Activated CD8-positive, alpha-beta T cell treated with anti-CD3 and anti-CD28 coated beads, Interleukin-2, amount 10 ng/mL, durations not matched to agents 7 days and 5 days (primary cell): ENCODE measurements around the gene ITGAE. TPM values are rescaled to one million over a fixed set of nuclear protein-coding genes. Genes with fewer than 3 reads are reported as not detected.

Experiments used
- ATAC-seq: fragments of 150-1000 bp; cut with Tn5 transposase; one replicate; pipeline ENCODE4 v1.10.0; 2021; ENCODE audit warnings: moderate library complexity
- CTCF ChIA-PET: fragments of 350-600 bp; sonication (Branson Sonifier 250); formaldehyde crosslinking; loops from one replicate; lab custom pipeline; 2021; ENCODE audit warnings: antibody characterized with exemption; lab: Charles Lee
- POLR2A ChIA-PET: fragments of 350-600 bp; sonication (Branson Sonifier 250); formaldehyde crosslinking; loops from one replicate; lab custom pipeline; 2021; ENCODE audit warnings: antibody characterized with exemption; lab: Charles Lee
- DNase-seq: peaks from one replicate; pipeline ENCODE4 v3.0.0-alpha.2; 2020
- H3K27ac Mint-ChIP-seq: one replicate; pipeline ENCODE4 v1.8.0; 2021; ENCODE audit warnings: mild to moderate bottlenecking, mixed read lengths
- H3K27me3 Mint-ChIP-seq: one replicate; pipeline ENCODE4 v1.8.0; 2021; ENCODE audit warnings: low read depth, mixed read lengths
- H3K36me3 Mint-ChIP-seq: one replicate; pipeline ENCODE4 v1.8.0; 2021; ENCODE audit warnings: low read depth, mixed read lengths
- H3K4me1 Mint-ChIP-seq: one replicate; pipeline ENCODE4 v1.8.0; 2021; ENCODE audit warnings: low read depth, mixed read lengths
- H3K4me3 Mint-ChIP-seq: one replicate; pipeline ENCODE4 v1.8.0; 2021; ENCODE audit warnings: mild to moderate bottlenecking, mixed read lengths
- H3K9me3 Mint-ChIP-seq: one replicate; pipeline ENCODE4 v1.8.0; 2022; ENCODE audit warnings: mixed read lengths; ENCODE audit not compliant: insufficient read depth
- total RNA-seq, 2 experiments: library from RNA; stranded (reverse); gene quantifications; one replicate each; pipeline ENCODE4 v1.2.3, GENCODE V29; 2021

Gene ITGAE
- total RNA-seq, 2 experiments from 2014 or later = 22.9 to 23.2 TPM

- ChIA-PET POLR2A (no interaction called here), CTCF (no interaction called here)
- ATAC-seq (no peak), DNase-seq (no peak)
- Mint-ChIP-seq H3K4me3 (no peak overlapping the region), H3K27me3 (peaks cover 5% of the 10 kb centered on the region), H3K4me1 (peaks cover 61% of the 10 kb centered on the region), H3K27ac (no peak overlapping the region), H3K9me3 (no peaks in the 10 kb centered on the region), H3K36me3 (peaks cover 21% of the 10 kb centered on the region)
These were observed 1.7 kb upstream of the ITGAE start for GRCh38 chr17:3802461-3803307.

GRCh38 chr17:3801792-3802191 lies 804 bp upstream of the ITGAE start:
- no peak for ATAC-seq
- ChIA-PET CTCF (interaction anchor here (1.7 kb wide), 1 partner anchor 64 kb away, joined by 20 read pairs; no protein-coding TSS in a partner anchor), POLR2A (interaction anchor here (1.4 kb wide), 1 partner anchor 34 kb away, joined by 3 read pairs; no protein-coding TSS in a partner anchor)
- no peak for DNase-seq
- Mint-ChIP-seq H3K27me3 (peaks cover 6% of the 10 kb centered on the region), H3K27ac (no peak overlapping the region), H3K4me1 (peaks cover 66% of the 10 kb centered on the region), H3K36me3 (peaks cover 14% of the 10 kb centered on the region), H3K9me3 (no peaks in the 10 kb centered on the region), H3K4me3 (no peak overlapping the region)

DNA sequence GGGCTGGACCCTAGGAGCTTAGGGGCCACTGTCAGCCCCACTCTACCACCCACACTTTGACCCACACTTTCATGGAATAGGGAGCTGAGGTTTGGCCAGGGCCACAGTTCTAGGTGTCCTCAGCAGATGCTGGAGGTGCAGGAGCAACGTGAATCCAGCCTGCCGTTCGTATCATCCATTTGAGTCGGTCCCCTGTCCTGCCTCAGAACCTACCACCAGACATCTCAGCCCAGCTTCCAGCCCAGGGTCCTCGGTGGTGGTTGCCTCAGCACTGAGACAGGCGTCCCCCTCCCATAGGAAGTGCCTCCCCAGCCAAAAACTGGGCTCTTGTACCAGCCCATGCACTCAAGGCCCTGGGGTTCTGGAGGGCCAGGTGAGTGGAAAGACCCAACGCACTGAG lies 359 bp upstream of the ITGAE start:
- POLR2A ChIA-PET = interaction anchor here (1.4 kb wide), 1 partner anchor 34 kb away, joined by 3 read pairs; no protein-coding TSS in a partner anchor
- no peak for ATAC-seq
- H3K4me1 Mint-ChIP-seq = peaks cover 71% of the 10 kb centered on the region
- no peak for DNase-seq
- CTCF ChIA-PET = interaction anchor here (0.7 to 1.7 kb wide), 2 partner anchors 26 to 63 kb away, joined by 3 to 20 read pairs; no protein-coding TSS in a partner anchor
- peaks cover 12% of the 10 kb centered on the region for H3K36me3 Mint-ChIP-seq
- peaks cover 6% of the 10 kb centered on the region for H3K27me3 Mint-ChIP-seq
- H3K4me3 Mint-ChIP-seq = no peak overlapping the region
- H3K27ac Mint-ChIP-seq = no peak overlapping the region
- H3K9me3 Mint-ChIP-seq = no peaks in the 10 kb centered on the region

- Mint-ChIP-seq H3K4me3 (peak overlapping the region; percentile 34), H3K4me1 (peaks cover 76% of the 10 kb centered on the region), H3K27ac (peak overlapping the region; percentile 33), H3K36me3 (peaks cover 6% of the 10 kb centered on the region), H3K9me3 (no peaks in the 10 kb centered on the region), H3K27me3 (peaks cover 6% of the 10 kb centered on the region)
- ChIA-PET POLR2A (no interaction called here), CTCF (interaction anchor here (1.4 kb wide), 1 partner anchor 44 kb away, joined by 4 read pairs; no protein-coding TSS in a partner anchor)
- no peak for DNase-seq
- ATAC-seq = no peak
These were observed 1.6 kb downstream of the ITGAE start for GRCh38 chr17:3799181-3799945.

GRCh38 chr17:3798273-3799180 lies 2.5 kb downstream of the ITGAE start:
- ATAC-seq = no peak
- ChIA-PET CTCF (interaction anchor here (1.4 to 3.7 kb wide), 2 partner anchors 45 to 60 kb away, joined by 4 to 46 read pairs; no protein-coding TSS in a partner anchor), POLR2A (no interaction called here)
- H3K27me3 Mint-ChIP-seq = peaks cover 6% of the 10 kb centered on the region
- H3K27ac Mint-ChIP-seq = peak overlapping the region; percentile 10
- H3K9me3 Mint-ChIP-seq = no peaks in the 10 kb centered on the region
- no peak for DNase-seq
- peaks cover 74% of the 10 kb centered on the region for H3K4me1 Mint-ChIP-seq
- peaks cover 6% of the 10 kb centered on the region for H3K36me3 Mint-ChIP-seq
- H3K4me3 Mint-ChIP-seq = peak overlapping the region; percentile 34

GRCh38 chr17:3796822-3797170 lies 4.2 kb downstream of the ITGAE start:
- H3K27me3 Mint-ChIP-seq = peaks cover 6% of the 10 kb centered on the region
- DNase-seq = no peak
- peak; percentile 55 for ATAC-seq
- H3K4me3 Mint-ChIP-seq = peak overlapping the region; percentile 34
- H3K27ac Mint-ChIP-seq = peak overlapping the region; percentile 70
- ChIA-PET CTCF (interaction anchor here (1.0 to 3.7 kb wide), 8 partner anchors 11 to 58 kb away, joined by 4 to 46 read pairs (median 6); partner anchors contain the start of gene NCBP3), POLR2A (interaction anchor here (0.5 to 1.5 kb wide), 8 partner anchors 29 to 102 kb away, joined by 3 to 5 read pairs (median 3); partner anchors contain the start of genes NCBP3 and P2RX5)
- peaks cover 4% of the 10 kb centered on the region for H3K36me3 Mint-ChIP-seq
- peaks cover 77% of the 10 kb centered on the region for H3K4me1 Mint-ChIP-seq
- no peaks in the 10 kb centered on the region for H3K9me3 Mint-ChIP-seq

- peak overlapping the region; percentile 70 for H3K27ac Mint-ChIP-seq
- H3K4me3 Mint-ChIP-seq = peak overlapping the region; percentile 34
- POLR2A ChIA-PET = interaction anchor here (0.5 to 1.5 kb wide), 9 partner anchors 29 to 102 kb away, joined by 3 to 5 read pairs (median 3); partner anchors contain the start of genes NCBP3 and P2RX5
- H3K36me3 Mint-ChIP-seq = peaks cover 4% of the 10 kb centered on the region
- H3K4me1 Mint-ChIP-seq = peaks cover 82% of the 10 kb centered on the region
- ATAC-seq (peak; percentile 81), DNase-seq (peak; percentile 96)
- peaks cover 6% of the 10 kb centered on the region for H3K27me3 Mint-ChIP-seq
- H3K9me3 Mint-ChIP-seq = no peaks in the 10 kb centered on the region
- CTCF ChIA-PET = interaction anchor here (0.6 to 3.7 kb wide), 9 partner anchors 11 to 277 kb away, joined by 3 to 46 read pairs (median 6); partner anchors contain the start of gene NCBP3
These were observed 4.7 kb downstream of the ITGAE start for GRCh38 chr17:3796110-3796821.

GRCh38 chr17:3795390-3796102 lies 5.4 kb downstream of the ITGAE start:
- CTCF ChIA-PET = interaction anchor here (0.6 to 3.7 kb wide), 7 partner anchors 30 to 948 kb away, joined by 3 to 46 read pairs (median 6); partner anchors contain the start of gene NCBP3
- peak; percentile 6 for ATAC-seq
- POLR2A ChIA-PET = interaction anchor here (1.0 to 1.1 kb wide), 2 partner anchors 55 to 100 kb away, joined by 3 read pairs; partner anchors contain the start of gene P2RX5
- H3K4me3 Mint-ChIP-seq = peak overlapping the region; percentile 34
- peak; percentile 46 for DNase-seq
- peaks cover 6% of the 10 kb centered on the region for H3K27me3 Mint-ChIP-seq
- H3K36me3 Mint-ChIP-seq = peaks cover 4% of the 10 kb centered on the region
- no peaks in the 10 kb centered on the region for H3K9me3 Mint-ChIP-seq
- H3K27ac Mint-ChIP-seq = peak overlapping the region; percentile 70
- H3K4me1 Mint-ChIP-seq = peaks cover 82% of the 10 kb centered on the region

DNA sequence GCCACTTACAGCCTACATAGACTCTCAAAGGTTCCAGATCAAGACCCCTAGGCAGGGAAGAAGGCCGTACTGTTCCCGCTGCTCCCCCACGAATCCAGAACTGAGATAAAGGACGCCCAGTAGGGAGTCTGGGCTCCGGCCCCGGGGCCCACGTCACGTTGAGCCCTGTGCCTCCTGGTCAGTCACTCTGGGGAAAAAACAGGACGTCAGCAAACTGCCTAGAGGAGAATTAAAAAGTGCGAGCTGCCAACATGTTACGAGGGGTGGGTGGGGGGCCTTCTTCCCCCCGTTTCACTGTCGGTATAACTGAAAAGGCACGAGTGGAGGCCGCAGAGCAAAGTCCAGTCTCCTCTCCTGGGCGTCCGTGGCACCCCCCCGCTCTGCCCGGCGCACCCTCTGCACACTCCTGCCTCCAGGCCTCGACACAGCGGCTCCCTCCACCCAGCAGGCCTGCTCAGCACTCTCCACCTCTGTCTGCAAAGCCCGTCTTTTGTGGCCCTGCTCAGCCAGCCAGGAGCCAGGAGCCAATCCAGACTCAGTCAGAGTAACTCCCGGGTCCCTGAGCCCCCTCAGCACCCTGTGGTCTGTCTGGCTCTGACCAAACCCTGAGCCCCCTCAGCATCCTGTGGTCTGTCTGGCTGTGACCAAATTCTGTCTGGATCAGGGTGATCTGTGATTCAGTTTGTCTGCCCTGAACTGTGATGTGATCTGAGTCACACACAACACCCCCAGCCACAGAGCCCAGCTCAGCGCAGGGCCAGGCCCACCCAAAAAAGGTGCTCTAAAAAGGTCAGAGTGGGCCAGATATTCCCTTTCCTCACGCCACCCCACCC lies 6.2 kb downstream of the ITGAE start:
- ChIA-PET POLR2A (interaction anchor here (1.0 kb wide), 1 partner anchor 54 kb away, joined by 3 read pairs; no protein-coding TSS in a partner anchor), CTCF (interaction anchor here (0.6 to 3.7 kb wide), 4 partner anchors 29 to 948 kb away, joined by 3 to 46 read pairs (median 9); no protein-coding TSS in a partner anchor)
- ATAC-seq (peak; percentile 56), DNase-seq (peak; percentile 61)
- Mint-ChIP-seq H3K27ac (peak overlapping the region; percentile 70), H3K9me3 (no peaks in the 10 kb centered on the region), H3K4me1 (peaks cover 84% of the 10 kb centered on the region), H3K36me3 (peaks cover 4% of the 10 kb centered on the region), H3K27me3 (peaks cover 8% of the 10 kb centered on the region), H3K4me3 (peak overlapping the region; percentile 34)
